Suprapubic skin (tissue), 4 donors: ENCODE results near the gene ASB4. TPM values are rescaled to one million over a fixed set of nuclear protein-coding genes. Genes with fewer than 3 reads are reported as not detected.

Experiments
- DNase-seq, 2 donors: peaks; one replicate each; pipeline ENCODE4 v3.0.0-alpha.2; 2019; ENCODE audit warnings: low spot score in 2 of 2
- H3K27ac ChIP-seq: fragments of 200-600 bp; sonication (generic); one replicate; pipeline ENCODE4 v1.5.1; 2019
- H3K27me3 ChIP-seq: fragments of 200-600 bp; sonication (generic); one replicate; pipeline ENCODE4 v1.5.1; 2019
- H3K36me3 ChIP-seq: fragments of 200-600 bp; sonication (generic); one replicate; pipeline ENCODE4 v1.5.1; 2019
- H3K4me1 ChIP-seq: fragments of 200-600 bp; sonication (generic); one replicate; pipeline ENCODE4 v1.5.1; 2019
- H3K4me3 ChIP-seq: fragments of 200-600 bp; sonication (generic); one replicate; pipeline ENCODE4 v1.5.1; 2019; ENCODE audit warnings: mild to moderate bottlenecking
- H3K9me3 ChIP-seq: fragments of 200-600 bp; sonication (generic); one replicate; pipeline ENCODE4 v1.5.1; 2019
- CTCF ChIP-seq, 2 donors: fragments of 200-600 bp in 1 of 2; fragments of 450-650 bp in 1 of 2; sonication (generic) in 1 of 2; IDR thresholded peaks; one replicate each; pipeline ENCODE4 v1.5.1; 2016 to 2019; ENCODE audit warnings: antibody characterized with exemption in 2 of 2, mild to moderate bottlenecking in 1 of 2, moderate library complexity in 1 of 2
- EP300 ChIP-seq: sonication (generic); formaldehyde crosslinking; IDR thresholded peaks from one replicate; pipeline ENCODE4 v1.6.1; 2017; ENCODE audit warnings: antibody characterized with exemption
- POLR2A ChIP-seq, 2 donors: fragments of 450-650 bp; IDR thresholded peaks; one replicate each; pipeline ENCODE4 v1.6.1; 2017; ENCODE audit warnings: antibody characterized with exemption in 2 of 2, mild to moderate bottlenecking in 2 of 2, moderate library complexity in 2 of 2
- POLR2AphosphoS5 ChIP-seq, 3 donors: sonication (generic); formaldehyde crosslinking; IDR thresholded peaks; one replicate each; pipeline ENCODE4 v1.6.1; 2017; ENCODE audit warnings: antibody characterized with exemption in 3 of 3
- WGBS: methylation state at CpG from one replicate; pipeline ENCODE4 v1.1.5; 2018; 5-methylcytosine and 5-hydroxymethylcytosine counted together
- total RNA-seq, 4 donors: library from RNA; depleted of rRNA; stranded (reverse); fragments of >200 nt; gene quantifications; one replicate each; pipeline ENCODE4 v1.1.0, GENCODE V29; 2016

ASB4 gene
- total RNA-seq, 4 donors from 2014 or later: 0.13 to 0.31 TPM; not detected in 2

- no peaks in the 10 kb centered on the region for H3K27me3 ChIP-seq
These were observed 17.7 kb upstream of the ASB4 start for GRCh38 chr7:95467912-95468607.

GRCh38 chr7:95469187-95469586 is 16.6 kb upstream of the ASB4 start:
- no peaks in the 10 kb centered on the region for H3K9me3 ChIP-seq
- TF ChIP-seq POLR2AphosphoS5 (IDR thresholded peaks at IDR 0.05): no peak
- no peak for TF ChIP-seq POLR2A (IDR thresholded peaks at IDR 0.05)
- TF ChIP-seq EP300: no peak
- no peak for TF ChIP-seq CTCF (IDR thresholded peaks at IDR 0.05)
- WGBS: 89% methylated on average over 1 of the region's 1 CpG
- no peaks in the 10 kb centered on the region for H3K27me3 ChIP-seq
- peaks cover 9% of the 10 kb centered on the region for H3K4me1 ChIP-seq
- no peak overlapping the region for H3K27ac ChIP-seq
- no peaks in the 10 kb centered on the region for H3K36me3 ChIP-seq
- H3K4me3 ChIP-seq: no peak overlapping the region
- no peak for DNase-seq

More at GRCh38 chr7:95467912-95468607, 17.7 kb upstream of the ASB4 start:
- no peak for TF ChIP-seq POLR2A (IDR thresholded peaks at IDR 0.05)
- no peak for TF ChIP-seq CTCF (IDR thresholded peaks at IDR 0.05)
- no peak for TF ChIP-seq POLR2AphosphoS5 (IDR thresholded peaks at IDR 0.05)
- no peak for TF ChIP-seq EP300
- no peak overlapping the region for H3K27ac ChIP-seq
- H3K36me3 ChIP-seq: no peaks in the 10 kb centered on the region
- no peak overlapping the region for H3K4me3 ChIP-seq
- peaks cover 8% of the 10 kb centered on the region for H3K4me1 ChIP-seq
- DNase-seq: no peak
- WGBS: 91% methylated on average over 1 of the region's 1 CpG
- no peaks in the 10 kb centered on the region for H3K9me3 ChIP-seq

GRCh38 chr7:95469848-95470247 is 15.9 kb upstream of the ASB4 start:
- no peaks in the 10 kb centered on the region for H3K27me3 ChIP-seq
- peaks cover 9% of the 10 kb centered on the region for H3K4me1 ChIP-seq
- TF ChIP-seq EP300: no peak
- TF ChIP-seq POLR2A (IDR thresholded peaks at IDR 0.05): no peak
- no peak for TF ChIP-seq POLR2AphosphoS5 (IDR thresholded peaks at IDR 0.05)
- TF ChIP-seq CTCF (IDR thresholded peaks at IDR 0.05): no peak
- no peak overlapping the region for H3K27ac ChIP-seq
- no peak for DNase-seq
- 84% methylated on average over 4 of the region's 4 CpGs for WGBS
- no peak overlapping the region for H3K4me3 ChIP-seq
- H3K9me3 ChIP-seq: no peaks in the 10 kb centered on the region
- H3K36me3 ChIP-seq: no peaks in the 10 kb centered on the region

- TF ChIP-seq CTCF (IDR thresholded peaks at IDR 0.05) (no peak), POLR2A (IDR thresholded peaks at IDR 0.05) (no peak), EP300 (no peak), POLR2AphosphoS5 (IDR thresholded peaks at IDR 0.05) (no peak)
- Histone ChIP-seq H3K4me1 (peaks cover 9% of the 10 kb centered on the region), H3K9me3 (no peaks in the 10 kb centered on the region), H3K36me3 (no peaks in the 10 kb centered on the region), H3K4me3 (no peak overlapping the region), H3K27me3 (no peaks in the 10 kb centered on the region), H3K27ac (no peak overlapping the region)
- DNase-seq: no peak
- 62% methylated on average over 3 of the region's 3 CpGs for WGBS
These were observed 15.3 kb upstream of the ASB4 start for GRCh38 chr7:95470452-95470851.

- no peaks in the 10 kb centered on the region for H3K36me3 ChIP-seq
- no peaks in the 10 kb centered on the region for H3K27me3 ChIP-seq
- 89% methylated on average over 3 of the region's 3 CpGs for WGBS
- TF ChIP-seq EP300 (no peak), POLR2AphosphoS5 (IDR thresholded peaks at IDR 0.05) (no peak), CTCF (IDR thresholded peaks at IDR 0.05) (no peak), POLR2A (IDR thresholded peaks at IDR 0.05) (no peak)
- H3K9me3 ChIP-seq: no peaks in the 10 kb centered on the region
- H3K4me3 ChIP-seq: no peak overlapping the region
- H3K4me1 ChIP-seq: peaks cover 9% of the 10 kb centered on the region
- DNase-seq: no peak
- H3K27ac ChIP-seq: no peak overlapping the region
These were observed 14.7 kb upstream of the ASB4 start for GRCh38 chr7:95471071-95471470.
